HL-60 (cell line): ENCODE data around the gene PLXDC2.

Experiments
- DNase-seq, 2 experiments: peaks; one replicate each; pipeline ENCODE4 v3.0.0-alpha.2; 2010 to 2020; ENCODE audit warnings: low read depth in 1 of 2, low spot score in 1 of 2
- H3K27ac ChIP-seq: fragments of 250-450 bp; sonication (Bioruptor Pico); replicated peaks from 2 replicates; pipeline ENCODE4 v1.5.1; 2020; ENCODE audit warnings: mild to moderate bottlenecking, moderate library complexity
- H3K27me3 ChIP-seq: fragments of 250-450 bp; sonication (Bioruptor Pico); 2 replicates; pipeline ENCODE4 v1.5.1; 2021; ENCODE audit warnings: mild to moderate bottlenecking, moderate library complexity; ENCODE audit not compliant: insufficient read depth, poor library complexity, severe bottlenecking
- H3K4me3 ChIP-seq: replicated peaks from 2 replicates; pipeline ENCODE4 v1.5.1; 2011; ENCODE audit warnings: mild to moderate bottlenecking, control low read depth, low read length; ENCODE audit not compliant: insufficient read depth
- CTCF ChIP-seq: IDR thresholded peaks from one replicate; pipeline ENCODE4 v1.5.1; 2011; ENCODE audit warnings: low read length, control low read depth, inconsistent platforms; ENCODE audit not compliant: insufficient read depth
- GABPA ChIP-seq: IDR thresholded peaks from 2 replicates; pipeline ENCODE4 v1.6.1; 2012; ENCODE audit warnings: low read depth
- POLR2AphosphoS5 ChIP-seq: IDR thresholded peaks from 2 replicates; pipeline ENCODE4 v1.6.1; 2012; ENCODE audit warnings: low read depth
- REST ChIP-seq: IDR thresholded peaks from 2 replicates; pipeline ENCODE4 v1.6.1; 2012; ENCODE audit warnings: low read depth; ENCODE audit not compliant: insufficient replicate concordance
- SPI1 ChIP-seq: IDR thresholded peaks from 2 replicates; pipeline ENCODE4 v1.6.1; 2012; ENCODE audit warnings: low read depth, mild to moderate bottlenecking, borderline replicate concordance

Gene PLXDC2

GRCh38 chr10:20162123-20162522 is 345.9 kb downstream of the PLXDC2 start:
- TF ChIP-seq POLR2AphosphoS5 (no peak), REST (no peak), GABPA (no peak), SPI1 (no peak), CTCF (no peak)
- Histone ChIP-seq H3K27me3 (no peaks in the 10 kb centered on the region), H3K27ac (no peak overlapping the region), H3K4me3 (no peak overlapping the region)
- DNase-seq = no peak

GRCh38 chr10:20166096-20166675 is 350.0 kb downstream of the PLXDC2 start:
- TF ChIP-seq REST (no peak), POLR2AphosphoS5 (no peak), CTCF (no peak)
- no peaks in the 10 kb centered on the region for H3K27me3 ChIP-seq

GRCh38 chr10:20170661-20171060 is 354.4 kb downstream of the PLXDC2 start:
- Histone ChIP-seq H3K27me3 (no peaks in the 10 kb centered on the region), H3K4me3 (no peak overlapping the region), H3K27ac (no peak overlapping the region)
- DNase-seq = no peak
- no peak for TF ChIP-seq GABPA
- no peak for TF ChIP-seq SPI1

More at GRCh38 chr10:20166096-20166675, 350.0 kb downstream of the PLXDC2 start:
- no peak overlapping the region for H3K4me3 ChIP-seq
- no peak for DNase-seq
- no peak overlapping the region for H3K27ac ChIP-seq

- DNase-seq = no peak
- Histone ChIP-seq H3K27me3 (no peaks in the 10 kb centered on the region), H3K27ac (no peak overlapping the region), H3K4me3 (no peak overlapping the region)
- TF ChIP-seq GABPA (no peak), REST (no peak), CTCF (no peak), SPI1 (no peak), POLR2AphosphoS5 (no peak)
These were observed 356.8 kb downstream of the PLXDC2 start for GRCh38 chr10:20173046-20173445.
